HCT116 (cell line): ENCODE measurements around the gene ATL2. TPM values are rescaled to one million over a fixed set of nuclear protein-coding genes. Genes with fewer than 3 reads are reported as not detected.
"Not testable (repeated sequence)": the region's sequence is repeated elsewhere in the genome, so short reads cannot be mapped to it uniquely, and the experiment has no call there.

Source experiments
- ATAC-seq: fragments of 200-7000 bp; cut with Tn5 transposase; 2 replicates; pipeline ENCODE4 v1.9.1; 2020; ENCODE audit warnings: mild to moderate bottlenecking, moderate library complexity
- BruUV-seq: library from RNA; stranded (reverse); fragments of 400-500 nt; replicated peaks from 2 replicates; lab custom pipeline; 2021; lab: Mats Ljungman, UMichigan
- CTCF ChIA-PET: fragments of 300-600 bp; sonication (Branson Sonifier 250); formaldehyde crosslinking; loops from one replicate; lab custom pipeline; 2021; ENCODE audit warnings: antibody characterized with exemption; lab: Charles Lee
- POLR2A ChIA-PET: fragments of 300-600, 350-600 bp; sonication (Branson Sonifier 250); formaldehyde crosslinking; loops from one replicate; lab custom pipeline; 2021; ENCODE audit warnings: antibody characterized with exemption; lab: Charles Lee
- RAD21 ChIA-PET, 2 experiments: fragments of 300-600 bp; sonication (Branson Sonifier 250); formaldehyde crosslinking; loops; one replicate each; lab custom pipeline; 2023; ENCODE audit warnings: low total read pairs in 2 of 2; ENCODE audit not compliant: uncharacterized antibody in 2 of 2, unreplicated experiment in 2 of 2, low non-redundant PET in 1 of 2; lab: Charles Lee
- DNase-seq: peaks from one replicate; pipeline ENCODE4 v3.0.0-alpha.2; 2010; ENCODE audit warnings: low read depth, low spot score
- H2AFZ ChIP-seq: fragments of 200-600 bp; shearing (Covaris generic), sonication (generic); 2 replicates; pipeline ENCODE4 v1.6.1; 2017; ENCODE audit warnings: low read depth, mixed run types, mixed read lengths, antibody characterized with exemption, low read length; ENCODE audit not compliant: poor library complexity, severe bottlenecking
- H3K27ac ChIP-seq: 2 replicates; pipeline ENCODE4 v1.5.1; 2012; ENCODE audit warnings: low read depth, low read length
- H3K27me3 ChIP-seq: fragments of 200-600 bp; sonication (generic); 2 replicates; pipeline ENCODE4 v1.6.1; 2016; ENCODE audit warnings: mixed run types, low read length, mixed read lengths; ENCODE audit not compliant: insufficient read depth
- H3K36me3 ChIP-seq, 2 experiments: fragments of 200-500 bp in 1 of 2; fragments of 200-600 bp in 1 of 2; sonication (Bioruptor generic) in 1 of 2; sonication (generic) in 1 of 2; 2 replicates each; pipeline versions ENCODE4 v1.5.1 to v1.6.1; 2014 to 2016; ENCODE audit warnings: low read length in 2 of 2, inconsistent platforms in 1 of 2, mixed read lengths in 1 of 2, mixed run types in 1 of 2; ENCODE audit not compliant: insufficient read depth in 2 of 2, control insufficient read depth in 1 of 2
- H3K4me1 ChIP-seq, 2 experiments: fragments of 200-600 bp in 1 of 2; sonication (generic) in 1 of 2; 2 replicates each; pipeline versions ENCODE4 v1.5.1 to v1.6.1; 2012 to 2017; ENCODE audit warnings: low read length in 2 of 2, inconsistent platforms in 1 of 2, mild to moderate bottlenecking in 1 of 2, mixed read lengths in 1 of 2, mixed run types in 1 of 2, moderate library complexity in 1 of 2; ENCODE audit not compliant: insufficient read depth in 2 of 2, control insufficient read depth in 1 of 2
- H3K4me2 ChIP-seq: fragments of 200-600 bp; sonication (generic); 2 replicates; pipeline ENCODE4 v1.6.1; 2017; ENCODE audit warnings: mixed run types, low read length, mixed read lengths
- H3K4me3 ChIP-seq, 2 experiments: fragments of 200-600 bp in 1 of 2; sonication (generic) in 1 of 2; replicated peaks in 1 of 2; 2 replicates each; pipeline ENCODE4 v1.5.1; 2011 to 2016; ENCODE audit warnings: low read length in 2 of 2, control low read depth in 1 of 2, low read depth in 1 of 2, mild to moderate bottlenecking in 1 of 2, mixed read lengths in 1 of 2, mixed run types in 1 of 2
- H3K79me2 ChIP-seq: fragments of 200-600 bp; sonication (generic); 2 replicates; pipeline ENCODE4 v1.6.1; 2017; ENCODE audit warnings: mild to moderate bottlenecking, mixed run types, low read length, moderate library complexity, mixed read lengths; ENCODE audit not compliant: insufficient read depth
- H3K9ac ChIP-seq: fragments of 200-600 bp; sonication (generic); 2 replicates; pipeline ENCODE4 v1.6.1; 2016; ENCODE audit warnings: low read length, mixed read lengths
- H3K9me2 ChIP-seq: fragments of 200-600 bp; sonication (generic), shearing (Covaris generic); 2 replicates; pipeline ENCODE4 v1.6.1; 2017; ENCODE audit warnings: mixed run types, mild to moderate bottlenecking, moderate library complexity; ENCODE audit not compliant: insufficient read depth
- H3K9me3 ChIP-seq, 2 experiments: fragments of 200-500 bp in 1 of 2; fragments of 200-600 bp in 1 of 2; sonication (Bioruptor generic) in 1 of 2; sonication (generic) in 1 of 2; 2 replicates each; pipeline ENCODE4 v1.6.1; 2014 to 2017; ENCODE audit warnings: low read length in 2 of 2, mixed read lengths in 2 of 2, inconsistent platforms in 1 of 2, low read depth in 1 of 2, mild to moderate bottlenecking in 1 of 2, mixed run types in 1 of 2, moderate library complexity in 1 of 2; ENCODE audit not compliant: control insufficient read depth in 1 of 2, insufficient read depth in 1 of 2
- H4K20me1 ChIP-seq: fragments of 200-600 bp; sonication (generic), shearing (Covaris generic); 2 replicates; pipeline ENCODE4 v1.6.1; 2017; ENCODE audit warnings: mixed run types, mild to moderate bottlenecking, moderate library complexity; ENCODE audit not compliant: insufficient read depth
- ATF3 ChIP-seq: IDR thresholded peaks from 2 replicates; pipeline ENCODE4 v1.6.1; 2012
- CTCF ChIP-seq, 3 experiments: fragments of 200-600 bp in 1 of 3; sonication (generic) in 1 of 3; IDR thresholded peaks in 2 of 3; conservative IDR thresholded peaks in 1 of 3; 2 replicates each; pipeline ENCODE4 v1.5.1; 2012 to 2017; ENCODE audit warnings: low read depth in 2 of 3, low read length in 2 of 3, antibody characterized with exemption in 1 of 3, borderline replicate concordance in 1 of 3, control low read depth in 1 of 3, mild to moderate bottlenecking in 1 of 3, mixed read lengths in 1 of 3, mixed run types in 1 of 3, moderate library complexity in 1 of 3; ENCODE audit not compliant: insufficient read depth in 1 of 3
- JUND ChIP-seq: IDR thresholded peaks from 2 replicates; pipeline ENCODE4 v1.6.1; 2012
- POLR2A ChIP-seq: IDR thresholded peaks from 2 replicates; pipeline ENCODE4 v1.7.0; 2011; ENCODE audit warnings: borderline replicate concordance; ENCODE audit not compliant: insufficient read depth, insufficient read length; ENCODE audit errors: extremely low read depth
- POLR2AphosphoS5 ChIP-seq: IDR thresholded peaks from 2 replicates; pipeline ENCODE4 v1.6.1; 2011; ENCODE audit warnings: mild to moderate bottlenecking, low read depth, low read length, moderate library complexity
- RAD21 ChIP-seq: IDR thresholded peaks from 2 replicates; pipeline ENCODE4 v1.6.1; 2012; ENCODE audit warnings: low read depth, mild to moderate bottlenecking
- REST ChIP-seq: IDR thresholded peaks from 2 replicates; pipeline ENCODE4 v1.6.1; 2012; ENCODE audit warnings: low read depth
- SIN3A ChIP-seq: IDR thresholded peaks from 2 replicates; pipeline ENCODE4 v1.6.1; 2012; ENCODE audit warnings: low read depth
- SRF ChIP-seq: IDR thresholded peaks from 2 replicates; pipeline ENCODE4 v1.6.1; 2012; ENCODE audit warnings: low read depth
- TCF7L2 ChIP-seq: IDR thresholded peaks from 2 replicates; pipeline ENCODE4 v1.7.0; 2011; ENCODE audit warnings: borderline replicate concordance, inconsistent platforms; ENCODE audit not compliant: insufficient read depth, insufficient read length; ENCODE audit errors: extremely low read depth
- intact Hi-C: fragments of 100-400 bp; cut with micrococcal nuclease; formaldehyde crosslinking; loops from 2 replicates; pipeline ENCODE4 v1.10.0; 2022
- total RNA-seq: library from RNA; stranded (reverse); gene quantifications from one replicate; pipeline ENCODE4 v1.2.1, GENCODE V29; 2021; ENCODE audit not compliant: unreplicated experiment

ATL2 gene
- total RNA-seq, 1 experiment from 2014 or later = 80.7 TPM

- TF ChIP-seq REST (no peak), SRF (no peak), POLR2A (no peak), CTCF (IDR thresholded peaks at IDR 0.05 in 2 of 3, conservative IDR thresholded peaks at IDR 0.05 in 1 of 3; ENCODE audit: borderline replicate concordance in 1 of 3, insufficient read depth in 1 of 3, low read depth in 2 of 3, low read length in 2 of 3) (no peak), SIN3A (no peak), TCF7L2 (no peak), POLR2AphosphoS5 (no peak), JUND (no peak), RAD21 (no peak), ATF3 (no peak)
Observed at GRCh38 chr2:38259311-38259710, 117.8 kb downstream of the ATL2 start (continued).

- H3K9ac ChIP-seq, H3K4me2 ChIP-seq, H3K27me3 ChIP-seq, ATAC-seq, H3K36me3 ChIP-seq, intact Hi-C loops, H3K4me1 ChIP-seq, H2AFZ ChIP-seq, H3K9me2 ChIP-seq, H3K79me2 ChIP-seq, H3K27ac ChIP-seq, DNase-seq, POLR2A ChIA-PET, RAD21 ChIA-PET, H3K9me3 ChIP-seq, BruUV-seq, CTCF ChIA-PET, H3K4me3 ChIP-seq, H4K20me1 ChIP-seq: not testable (repeated sequence)
Observed at GRCh38 chr2:38257680-38258079, 119.4 kb downstream of the ATL2 start.
